Measurements from ENCODE around the gene ASPM.
"Not testable (repeated sequence)": the region's sequence is repeated elsewhere in the genome, so short reads cannot be mapped to it uniquely, and the experiment has no call there.

ASPM gene

DNA sequence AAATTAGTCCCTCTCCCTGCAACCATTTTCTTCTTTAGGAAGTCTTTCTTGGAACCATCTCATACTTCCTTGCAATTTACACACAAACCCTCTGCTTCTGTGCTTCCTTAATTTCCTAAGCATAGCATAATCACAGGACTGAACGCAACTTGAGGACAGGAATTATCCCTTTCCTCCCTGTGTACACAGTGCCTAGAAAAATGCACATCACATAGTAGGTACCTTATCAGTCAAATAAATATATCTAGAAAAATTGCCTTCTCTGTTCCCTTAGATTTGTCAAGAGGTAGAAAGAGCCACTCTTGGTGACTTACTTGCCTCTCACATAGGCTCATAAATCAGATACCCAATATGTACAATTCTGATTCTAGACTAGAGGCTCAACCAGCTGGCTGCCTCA is 4.9 kb downstream of the ASPM start:
- DNase-seq: no peak

DNA sequence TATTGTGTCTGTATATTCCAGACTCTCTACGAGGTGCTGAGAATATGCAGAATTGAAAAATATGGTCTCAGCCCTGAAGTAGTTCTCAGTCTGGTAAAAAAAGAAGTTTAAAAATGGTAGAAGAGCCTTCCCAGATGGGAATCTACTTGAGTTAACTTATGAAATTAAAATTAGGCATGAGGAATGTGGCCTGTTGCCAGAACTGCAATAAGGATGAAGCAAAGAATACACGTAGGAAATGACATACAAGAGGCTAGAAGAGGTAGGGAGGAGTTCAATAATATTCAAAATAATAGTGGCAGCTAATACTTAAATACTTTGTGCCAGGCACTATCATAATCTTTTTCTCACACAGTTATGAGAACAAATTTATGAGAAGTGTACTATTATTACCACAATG is 6.3 kb downstream of the ASPM start:
- no peak for DNase-seq

- DNase-seq: no peak
These were observed 7.3 kb downstream of the ASPM start for GRCh38 chr1:197139169-197139568.

DNA sequence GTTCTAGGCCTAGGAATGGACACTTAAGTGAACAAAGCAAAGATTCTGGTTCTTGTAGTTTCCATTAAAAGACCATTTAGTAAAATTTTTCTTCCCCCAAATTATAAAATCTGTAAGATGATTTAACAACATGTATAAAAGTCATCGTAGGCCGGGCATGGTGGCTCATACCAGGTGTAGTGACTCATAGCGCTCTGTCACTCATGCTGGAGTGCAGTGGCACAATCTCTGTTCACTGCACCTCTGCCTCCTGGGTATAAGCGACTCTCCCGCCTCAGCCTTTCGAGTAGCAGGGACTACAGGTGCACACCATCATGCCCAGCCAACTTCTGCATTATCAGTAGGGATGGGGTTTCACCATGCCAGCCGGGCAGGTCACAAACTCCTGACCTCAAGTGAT is 9.1 kb downstream of the ASPM start:
- no peak for DNase-seq

GRCh38 chr1:197130677-197131304 is 15.7 kb downstream of the ASPM start:
- no peak for DNase-seq

GRCh38 chr1:197129698-197130097 is 16.8 kb downstream of the ASPM start:
- DNase-seq: no peak

GRCh38 chr1:197127246-197127912 is 19.1 kb downstream of the ASPM start:
- no peak for DNase-seq

- DNase-seq: no peak
These were observed 19.8 kb downstream of the ASPM start for GRCh38 chr1:197126691-197127090.

DNA sequence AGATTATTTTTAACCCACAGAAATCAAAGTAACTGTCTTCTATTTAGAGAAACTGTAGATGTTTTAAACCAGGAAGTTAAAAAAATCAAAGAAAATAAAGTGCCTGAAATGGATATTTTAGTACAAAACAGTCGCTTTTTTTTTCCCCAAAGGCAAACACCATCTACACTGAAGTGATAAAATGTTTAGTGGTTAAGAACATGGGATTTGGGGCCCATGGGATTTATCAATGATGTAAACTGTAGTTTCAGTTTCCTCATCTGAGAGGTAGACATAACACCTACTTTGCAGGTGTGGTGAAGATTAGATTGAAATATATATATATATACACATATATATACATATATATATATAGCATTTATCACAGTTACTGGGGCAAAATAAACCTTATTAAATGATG is 22.1 kb downstream of the ASPM start:
- no peak for DNase-seq

GRCh38 chr1:197116156-197116555 is 30.3 kb downstream of the ASPM start:
- no peak for DNase-seq

- DNase-seq: no peak
These were observed 39.6 kb downstream of the ASPM start for GRCh38 chr1:197106869-197107268.

- no peak for DNase-seq
These were observed 43.2 kb downstream of the ASPM start for GRCh38 chr1:197103300-197103699.

GRCh38 chr1:197101978-197102377 is 44.5 kb downstream of the ASPM start:
- no peak for DNase-seq

DNA sequence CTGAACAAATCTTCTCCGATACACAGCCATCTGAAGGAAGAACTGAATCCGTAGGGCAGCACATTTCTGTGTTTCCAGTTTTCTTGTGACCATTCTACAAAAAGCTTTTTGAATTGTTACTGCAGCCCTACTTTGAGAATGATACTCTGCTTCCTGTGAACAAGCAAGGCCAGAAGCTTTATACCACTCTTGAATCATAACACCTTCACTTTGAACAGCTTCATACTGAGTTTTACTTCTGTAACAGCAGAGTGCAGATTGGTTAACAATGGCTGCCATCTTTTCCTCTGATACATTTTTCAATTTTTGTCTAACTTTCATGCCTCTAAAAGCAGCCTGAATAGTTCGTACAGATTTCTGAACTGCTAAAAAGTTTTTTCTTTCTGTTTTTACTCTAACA is 45.8 kb downstream of the ASPM start:
- no peak for DNase-seq

DNA sequence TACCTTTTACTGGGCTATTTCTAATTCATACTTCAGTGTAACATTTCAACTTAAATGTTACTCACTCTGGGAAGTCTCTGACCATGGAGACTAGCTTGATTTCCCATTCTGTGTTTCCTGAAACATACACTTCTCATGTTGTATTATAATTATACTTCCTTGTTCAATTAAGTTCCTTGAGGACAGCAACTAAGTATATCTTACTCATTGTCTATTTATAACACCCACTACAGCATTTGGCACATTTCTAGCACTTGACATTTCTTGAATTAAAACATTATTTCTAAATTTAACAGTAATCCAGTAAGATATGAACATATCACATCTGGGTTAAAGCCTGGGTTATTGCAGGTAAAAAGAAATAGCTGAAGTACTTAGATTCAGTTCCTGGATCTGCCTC is 47.0 kb downstream of the ASPM start:
- no peak for DNase-seq

- not testable (repeated sequence) for DNase-seq
These were observed 49.5 kb downstream of the ASPM start for GRCh38 chr1:197096971-197097370.

- no peak for DNase-seq
These were observed 50.3 kb downstream of the ASPM start for GRCh38 chr1:197096137-197096536.

GRCh38 chr1:197093226-197093885 is 53.1 kb downstream of the ASPM start:
- DNase-seq: no peak

GRCh38 chr1:197092491-197093023 is 53.9 kb downstream of the ASPM start:
- no peak for DNase-seq

DNA sequence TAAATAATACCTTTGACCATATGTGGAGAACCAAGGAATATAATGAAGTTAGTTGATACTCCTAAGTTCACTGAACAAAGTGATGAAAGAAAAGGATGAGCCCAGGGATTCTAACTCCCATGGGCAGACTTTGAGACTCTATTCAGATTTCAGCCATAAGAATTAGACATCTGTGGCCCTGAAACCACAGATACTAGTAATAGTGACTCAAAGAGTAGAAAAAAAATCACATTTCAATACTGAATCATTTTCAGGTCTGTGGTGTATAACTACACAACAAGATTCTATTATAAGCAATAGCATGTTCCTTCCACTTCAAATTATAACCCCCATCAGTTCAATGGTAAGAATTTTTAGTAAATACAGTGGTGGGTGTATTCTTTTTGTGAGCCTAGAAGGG is 63.0 kb downstream of the ASPM start:
- DNase-seq: no peak

DNA sequence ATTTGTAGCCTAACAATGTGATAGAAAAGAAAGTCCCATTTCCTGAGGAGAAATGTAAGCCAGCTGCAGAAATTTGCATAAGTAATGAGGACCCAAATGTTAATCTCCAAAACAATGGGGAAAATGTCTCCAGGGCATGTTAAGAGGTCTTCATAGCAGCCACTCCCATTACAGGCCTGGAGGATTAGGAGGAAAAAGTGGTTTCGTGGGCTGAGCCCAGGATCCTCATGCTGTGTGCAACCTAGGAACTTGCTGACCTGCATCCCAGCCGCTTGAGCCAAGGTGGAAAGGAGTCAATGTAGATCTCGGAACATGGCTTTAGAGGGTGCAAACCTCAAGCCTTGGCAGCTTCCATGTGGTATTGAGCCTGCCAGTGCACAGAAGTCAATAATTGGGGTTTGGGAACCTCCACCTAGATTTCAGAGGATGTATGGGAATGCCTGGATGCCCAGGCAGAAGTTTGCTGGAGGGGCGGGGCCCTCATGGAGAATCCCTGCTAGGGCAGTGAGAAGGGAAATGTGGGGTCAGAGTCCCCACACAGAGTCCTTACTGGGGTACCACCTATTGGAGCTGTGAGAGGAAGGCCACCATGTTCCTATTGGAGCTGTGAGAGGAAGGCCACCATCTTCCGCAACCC is 65.2 kb downstream of the ASPM start:
- DNase-seq: no peak

DNA sequence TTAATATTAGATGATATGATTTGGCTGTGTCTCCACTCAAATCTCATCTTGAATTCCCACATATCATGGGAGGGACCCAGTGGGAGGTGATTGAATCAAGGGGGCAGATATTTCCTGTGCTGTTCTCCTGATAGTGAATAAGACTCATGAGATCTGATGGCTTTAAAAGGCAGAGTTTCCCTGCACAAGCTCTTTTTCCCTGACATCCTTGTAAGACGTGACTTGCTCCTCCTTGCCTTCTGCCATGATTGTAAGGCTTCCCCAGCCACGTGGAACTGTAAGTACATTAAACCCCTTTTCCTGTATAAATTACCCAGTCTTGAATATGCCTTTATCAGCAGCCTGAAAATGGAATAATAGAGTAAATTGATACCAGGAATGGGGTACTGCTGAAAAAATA is 66.1 kb downstream of the ASPM start:
- DNase-seq: no peak

- DNase-seq: no peak
These were observed 69.9 kb downstream of the ASPM start for GRCh38 chr1:197076585-197076984.

- no peak for DNase-seq
These were observed 72.5 kb downstream of the ASPM start for GRCh38 chr1:197073978-197074377.

Measured in NCI-H2171 (cell line).